Colonic mucosa (tissue), 4 donors: Measurements from ENCODE around the gene YRDC. TPM values are rescaled to one million over a fixed set of nuclear protein-coding genes. Genes with fewer than 3 reads are reported as not detected.

Experiments
- DNase-seq: peaks from one replicate; pipeline ENCODE4 v3.0.0-alpha.2; 2020
- H3K27ac ChIP-seq: fragments of 200-600 bp; one replicate; pipeline ENCODE4 v1.8.0; 2021
- H3K27me3 ChIP-seq: fragments of 200-600 bp; one replicate; pipeline ENCODE4 v1.8.0; 2021
- H3K36me3 ChIP-seq: fragments of 200-600 bp; one replicate; pipeline ENCODE4 v1.8.0; 2021
- H3K4me1 ChIP-seq: fragments of 200-600 bp; one replicate; pipeline ENCODE4 v1.8.0; 2021; ENCODE audit warnings: mild to moderate bottlenecking
- H3K4me3 ChIP-seq: fragments of 200-600 bp; one replicate; pipeline ENCODE4 v1.8.0; 2021
- H3K9ac ChIP-seq, 2 donors: one replicate each; pipeline ENCODE4 v1.7.0; 2013; ENCODE audit warnings: control low read depth in 2 of 2, low read depth in 2 of 2, low read length in 2 of 2
- H3K9me3 ChIP-seq: fragments of 200-600 bp; one replicate; pipeline ENCODE4 v1.8.0; 2021
- CTCF ChIP-seq: fragments of 200-600 bp; IDR thresholded peaks from one replicate; pipeline ENCODE4 v1.8.0; 2022; ENCODE audit warnings: antibody characterized with exemption, mild to moderate bottlenecking
- intact Hi-C: fragments of 100-400 bp; cut with DNase I; formaldehyde crosslinking; loops from one replicate; pipeline ENCODE4 v1.14.1; 2022
- total RNA-seq, 2 donors: library from RNA; stranded (reverse); fragmentation: NEBNext Ultra II Directional in 1 of 2; extraction: Animal tissue kit (Norgen Biotek cat#: 25700) in 1 of 2; gene quantifications; one replicate each; pipeline ENCODE4 v1.2.1, GENCODE V29; 2021
- donor health status: healthy.
- donor health status: DM: no; HTN: no; CAD: no.
- donor health status: DM: no; HTN: no; CAD: no.

The YRDC gene
- total RNA-seq, 2 donors from 2014 or later = 14.4 to 16.3 TPM

DNA sequence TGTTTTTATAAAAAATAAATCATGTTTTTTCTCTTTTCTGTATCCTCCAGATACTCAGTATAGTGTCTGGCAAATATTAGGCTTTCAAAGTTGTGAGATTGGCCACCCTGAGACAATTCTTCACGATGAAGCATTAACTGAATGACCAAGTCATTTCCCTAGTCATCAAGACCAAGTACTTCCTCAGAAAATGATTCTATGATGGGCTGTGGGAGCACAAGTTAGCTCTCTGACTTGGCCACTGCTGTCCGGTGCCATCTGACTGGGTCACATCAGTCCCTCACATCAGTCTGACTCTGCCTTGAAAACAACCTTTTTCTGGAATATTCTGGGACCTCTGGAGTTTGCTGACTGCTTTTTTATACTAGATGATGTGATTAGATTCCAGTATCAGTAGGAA, 13.5 kb upstream of the YRDC start:
- no peak for DNase-seq

DNA sequence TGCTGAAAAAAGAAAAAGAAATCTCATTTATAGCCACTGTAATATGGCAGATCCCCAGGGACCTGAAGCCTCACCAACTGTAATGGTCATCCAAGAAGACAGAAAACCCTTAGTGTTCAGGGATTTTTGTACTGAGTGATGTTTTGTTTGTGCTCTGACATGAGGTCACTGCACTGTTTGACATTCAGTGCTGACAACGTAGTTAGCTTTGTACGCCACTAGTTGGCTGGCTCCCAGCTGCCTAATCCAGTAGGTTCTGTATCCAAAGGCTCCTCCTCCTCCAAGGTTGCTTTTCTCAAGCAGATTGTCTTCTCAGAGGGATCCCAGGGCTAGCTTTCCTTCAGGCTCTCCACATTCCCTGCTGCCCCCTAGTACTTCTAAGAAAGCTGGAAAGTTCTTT, 9.5 kb upstream of the YRDC start:
- H3K4me3 ChIP-seq = no peak overlapping the region
- no peak for TF ChIP-seq CTCF
- H3K27ac ChIP-seq = no peak overlapping the region
- H3K9ac ChIP-seq = no peak overlapping the region
- H3K4me1 ChIP-seq = no peaks in the 10 kb centered on the region
- H3K36me3 ChIP-seq = peaks cover 15% of the 10 kb centered on the region
- intact Hi-C loops = no loop called here
- no peak for DNase-seq
- no peaks in the 10 kb centered on the region for H3K9me3 ChIP-seq
- no peaks in the 10 kb centered on the region for H3K27me3 ChIP-seq

More for the DNA sequence above, 13.5 kb upstream of the YRDC start:
- Histone ChIP-seq H3K27me3 (no peaks in the 10 kb centered on the region), H3K27ac (no peak overlapping the region), H3K4me3 (no peak overlapping the region), H3K9ac (no peak overlapping the region), H3K4me1 (no peaks in the 10 kb centered on the region), H3K36me3 (peaks cover 15% of the 10 kb centered on the region), H3K9me3 (no peaks in the 10 kb centered on the region)
- TF ChIP-seq CTCF = no peak
- intact Hi-C loops = no loop called here

DNA sequence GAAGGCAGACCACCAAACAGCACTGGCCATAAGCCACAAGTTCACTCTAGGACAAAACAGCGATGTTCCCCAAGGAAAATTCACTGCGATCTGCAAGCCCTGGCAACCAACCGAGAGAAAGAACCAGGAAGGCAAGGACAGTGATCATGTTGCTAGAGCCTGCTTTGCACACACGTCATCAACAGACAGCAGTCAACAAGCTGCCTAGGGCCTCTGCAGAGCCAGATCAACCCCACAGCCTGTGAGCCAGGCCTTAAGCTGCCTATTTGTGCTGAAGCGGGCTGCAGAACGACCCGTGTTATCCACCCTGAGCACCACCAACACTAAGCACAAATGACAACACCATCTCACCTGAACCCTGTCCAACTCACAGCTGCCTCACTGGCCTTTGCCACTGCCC, 6.2 kb upstream of the YRDC start:
- no peaks in the 10 kb centered on the region for H3K27me3 ChIP-seq
- intact Hi-C loops = loop anchor here (5.0 kb wide), 2 partner anchors 43 to 122 kb away; partner anchors contain the start of genes CDCA8 and MTF1
- H3K27ac ChIP-seq = no peak overlapping the region
- H3K36me3 ChIP-seq = no peaks in the 10 kb centered on the region
- peaks cover 2% of the 10 kb centered on the region for H3K4me1 ChIP-seq
- TF ChIP-seq CTCF = no peak
- H3K4me3 ChIP-seq = no peak overlapping the region
- H3K9me3 ChIP-seq = no peaks in the 10 kb centered on the region
- no peak overlapping the region for H3K9ac ChIP-seq
- DNase-seq = no peak

DNA sequence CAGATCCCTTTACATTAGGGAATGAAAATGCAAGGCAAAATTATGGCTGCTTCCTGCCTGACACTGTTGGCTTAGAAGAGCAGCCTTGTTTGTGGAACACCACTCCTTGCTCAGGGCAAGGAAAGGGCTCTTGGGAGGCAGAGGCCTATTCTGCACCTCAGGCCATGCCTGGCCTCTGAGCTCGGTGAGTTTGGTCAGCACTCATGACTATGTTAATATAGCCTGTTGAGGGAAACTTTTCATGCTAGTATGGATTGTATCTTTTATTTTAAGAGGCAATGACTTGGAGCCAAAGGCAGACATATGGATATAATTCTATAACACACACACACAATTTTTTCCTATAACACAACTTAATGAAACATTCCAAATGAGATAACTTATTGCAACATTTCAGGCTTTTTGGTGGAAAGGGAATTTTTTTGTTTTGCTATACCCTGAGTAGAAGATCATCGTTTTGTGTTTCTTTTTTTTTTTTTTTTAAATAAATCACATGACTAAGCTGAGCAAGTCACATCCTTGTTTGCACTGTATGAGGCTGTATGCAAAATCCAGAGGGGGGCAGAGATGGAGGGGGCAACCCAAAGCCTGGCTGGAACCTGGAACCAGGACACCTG, 5.6 kb upstream of the YRDC start:
- Histone ChIP-seq H3K9me3 (no peaks in the 10 kb centered on the region), H3K4me1 (peaks cover 5% of the 10 kb centered on the region), H3K9ac (no peak overlapping the region), H3K36me3 (no peaks in the 10 kb centered on the region), H3K27ac (no peak overlapping the region), H3K4me3 (no peak overlapping the region), H3K27me3 (no peaks in the 10 kb centered on the region)
- DNase-seq = no peak
- intact Hi-C loops = loop anchor here (5.0 kb wide), 2 partner anchors 44 to 121 kb away; partner anchors contain the start of genes CDCA8 and MTF1
- TF ChIP-seq CTCF = no peak

DNA sequence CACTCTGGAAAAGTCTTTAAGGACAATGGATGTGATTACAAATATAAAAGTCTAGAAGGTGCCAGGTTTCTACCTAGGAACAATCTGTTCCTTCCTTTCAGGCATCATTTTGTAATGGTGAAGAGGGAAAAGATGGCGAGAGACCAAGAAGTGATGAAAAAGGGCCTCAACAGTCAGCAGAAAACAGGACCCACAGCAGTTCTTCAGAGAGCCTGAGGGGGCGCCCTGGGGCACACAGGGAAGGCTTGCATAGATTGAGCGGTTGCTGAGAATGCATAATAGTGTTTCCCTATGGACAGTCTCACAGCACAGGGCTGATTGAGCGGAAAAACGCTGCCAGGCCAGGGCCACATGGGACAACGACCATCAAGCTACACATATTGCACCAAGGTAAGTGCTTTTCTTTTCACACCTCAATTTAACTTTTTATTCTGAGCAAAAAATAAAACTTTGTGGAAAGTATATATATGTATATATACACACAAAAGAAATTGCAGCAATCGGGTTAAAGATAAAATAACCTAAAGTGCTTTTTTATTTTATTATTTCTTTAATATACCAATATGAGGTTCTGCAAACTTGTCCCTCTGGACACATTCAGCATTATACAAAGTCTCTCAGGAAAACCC, 3.1 kb upstream of the YRDC start:
- intact Hi-C loops = loop anchor here (5.0 kb wide), 2 partner anchors 46 to 119 kb away; partner anchors contain the start of genes CDCA8 and MTF1
- peak; percentile 88 for TF ChIP-seq CTCF
- Histone ChIP-seq H3K36me3 (no peaks in the 10 kb centered on the region), H3K4me1 (peaks cover 12% of the 10 kb centered on the region), H3K9me3 (no peaks in the 10 kb centered on the region), H3K27me3 (no peaks in the 10 kb centered on the region), H3K9ac (no peak overlapping the region), H3K27ac (no peak overlapping the region), H3K4me3 (no peak overlapping the region)
- peak; percentile 67 for DNase-seq
